ENCODE measurements around the gene KRTAP4-16.
"Not testable (repeated sequence)": the region's sequence is repeated elsewhere in the genome, so short reads cannot be mapped to it uniquely, and the experiment has no call there.

KRTAP4-16 gene

GRCh38 chr17:41073676-41074075 is 28.3 kb downstream of the KRTAP4-16 start:
- no peak for DNase-seq (ENCODE audit: low read depth)

- no peak for DNase-seq (ENCODE audit: low read depth)
Observed at GRCh38 chr17:41071606-41072360, 30.2 kb downstream of the KRTAP4-16 start.

- no peak for DNase-seq (ENCODE audit: low read depth)
Observed at GRCh38 chr17:41069031-41069430, 33.0 kb downstream of the KRTAP4-16 start.

- DNase-seq (ENCODE audit: low read depth) = no peak
Observed at GRCh38 chr17:41067281-41067680, 34.7 kb downstream of the KRTAP4-16 start.

- no peak for DNase-seq (ENCODE audit: low read depth)
Observed at GRCh38 chr17:41065829-41066624, 36.0 kb downstream of the KRTAP4-16 start, which contains the start of gene KRTAP2-4. KRTAP2-4 (minus strand) TSS chr17:41065879; CDS start chr17:41065845, 34 bp downstream.

- DNase-seq (ENCODE audit: low read depth) = not testable (repeated sequence)
Observed at GRCh38 chr17:41065016-41065689, 36.9 kb downstream of the KRTAP4-16 start.

GRCh38 chr17:41064301-41064700 is 37.7 kb downstream of the KRTAP4-16 start:
- no peak for DNase-seq (ENCODE audit: low read depth)

GRCh38 chr17:41063449-41063848 is 38.6 kb downstream of the KRTAP4-16 start:
- no peak for DNase-seq (ENCODE audit: low read depth)

GRCh38 chr17:41061964-41062363 is 40.0 kb downstream of the KRTAP4-16 start:
- DNase-seq (ENCODE audit: low read depth) = no peak

- no peak for DNase-seq (ENCODE audit: low read depth)
Observed at GRCh38 chr17:41060052-41060604, 41.9 kb downstream of the KRTAP4-16 start, which contains the start of gene KRTAP2-3. KRTAP2-3 (minus strand) TSS chr17:41060114; CDS start chr17:41060050, 64 bp downstream.

- DNase-seq (ENCODE audit: low read depth) = not testable (repeated sequence)
Observed at GRCh38 chr17:41059276-41060051, 42.5 kb downstream of the KRTAP4-16 start.

- no peak for DNase-seq (ENCODE audit: low read depth)
Observed at GRCh38 chr17:41058741-41059140, 43.3 kb downstream of the KRTAP4-16 start.

GRCh38 chr17:41057547-41057946 is 44.5 kb downstream of the KRTAP4-16 start:
- no peak for DNase-seq (ENCODE audit: low read depth)

GRCh38 chr17:41055130-41055529 is 46.9 kb downstream of the KRTAP4-16 start, which contains the start of gene KRTAP2-2:
KRTAP2-2 (minus strand) TSS chr17:41055230; CDS start chr17:41055211, 19 bp downstream.
- DNase-seq (ENCODE audit: low read depth) = not testable (repeated sequence)

GRCh38 chr17:41054556-41054955 is 47.5 kb downstream of the KRTAP4-16 start:
- DNase-seq (ENCODE audit: low read depth) = not testable (repeated sequence)

- DNase-seq (ENCODE audit: low read depth) = no peak
Observed at GRCh38 chr17:41054025-41054424, 48.0 kb downstream of the KRTAP4-16 start.

GRCh38 chr17:41052566-41052965 is 49.4 kb downstream of the KRTAP4-16 start:
- DNase-seq (ENCODE audit: low read depth) = no peak
